GM18951 (cell line): ENCODE data around the gene SLC2A5.
"Not testable (repeated sequence)": the region's sequence is repeated elsewhere in the genome, so short reads cannot be mapped to it uniquely, and the experiment has no call there.

Source experiments
- POLR2A ChIP-seq: IDR thresholded peaks from 4 replicates; pipeline ENCODE4 v1.6.1; 2011; ENCODE audit warnings: mild to moderate bottlenecking; ENCODE audit not compliant: insufficient read length, insufficient read depth; ENCODE audit errors: extremely low read depth
- in situ Hi-C: fragments of 300-500 bp; cut with MboI; formaldehyde crosslinking; loops from one replicate; pipeline ENCODE4 v1.12.0; 2022; ENCODE audit warnings: low sequenced_read_pairs, mixed read lengths, inconsistent platforms; ENCODE audit not compliant: unreplicated experiment

SLC2A5 gene

DNA sequence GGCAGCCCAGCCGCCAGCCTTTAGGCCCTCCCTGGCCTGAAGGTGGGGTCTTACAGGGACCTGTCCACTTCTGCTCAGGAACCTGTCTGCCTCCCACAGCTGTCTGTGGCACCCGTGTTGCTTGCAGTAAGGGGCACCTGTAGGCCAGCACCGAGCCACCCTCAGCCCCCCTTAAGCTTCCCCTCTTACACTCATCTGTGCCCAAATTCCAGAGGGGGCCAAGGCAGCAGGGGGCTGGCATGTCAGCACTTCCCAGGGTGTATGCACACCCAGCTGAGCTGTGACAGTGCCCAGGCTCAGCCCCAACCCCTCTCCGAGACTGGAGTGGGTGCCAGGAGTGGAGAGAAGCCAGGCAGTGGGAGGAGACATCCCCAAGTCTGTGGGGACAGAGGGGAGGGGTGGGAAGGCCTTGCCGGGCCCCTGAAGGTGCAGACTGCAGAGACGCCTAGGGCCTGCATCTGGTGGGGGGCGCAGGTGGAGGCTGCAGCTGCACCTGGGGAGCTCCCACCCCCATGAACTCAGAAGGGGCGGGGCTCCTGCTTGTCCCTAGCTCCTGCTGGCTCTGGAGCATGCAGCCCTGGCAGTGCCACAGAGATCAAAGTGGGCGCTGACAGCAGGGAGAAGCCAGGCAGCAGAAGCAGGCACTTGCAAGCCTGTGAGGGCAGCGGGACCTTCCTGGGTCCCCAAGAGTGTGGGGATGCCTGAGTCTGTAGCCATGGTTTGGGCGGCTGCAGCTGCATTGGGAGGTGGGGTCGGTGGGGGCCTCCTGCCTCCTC, 37.8 kb downstream of the SLC2A5 start:
- TF ChIP-seq POLR2A, result no peak
- in situ Hi-C loops, result no loop called here

DNA sequence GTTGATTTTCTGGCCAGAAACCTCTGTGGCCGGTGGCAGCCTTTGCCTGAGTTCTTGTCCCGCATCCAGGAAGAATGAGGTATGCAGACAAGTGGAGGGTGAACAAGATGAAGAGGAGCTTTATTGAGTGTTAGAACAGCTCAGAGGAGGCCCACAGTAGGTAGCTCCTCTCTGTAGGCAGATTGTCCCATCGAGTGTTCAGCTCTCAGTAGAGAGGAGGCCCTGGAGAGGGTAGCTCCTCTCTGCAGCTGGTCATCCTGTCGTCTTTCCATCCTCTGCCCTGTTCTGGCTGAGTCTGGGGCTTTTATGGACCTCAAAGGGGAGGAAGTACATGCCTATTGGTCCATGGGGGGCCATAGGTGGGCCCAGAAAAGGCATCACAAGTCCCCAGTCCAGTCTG, 38.4 kb downstream of the SLC2A5 start:
- in situ Hi-C loops, result not testable (repeated sequence)

DNA sequence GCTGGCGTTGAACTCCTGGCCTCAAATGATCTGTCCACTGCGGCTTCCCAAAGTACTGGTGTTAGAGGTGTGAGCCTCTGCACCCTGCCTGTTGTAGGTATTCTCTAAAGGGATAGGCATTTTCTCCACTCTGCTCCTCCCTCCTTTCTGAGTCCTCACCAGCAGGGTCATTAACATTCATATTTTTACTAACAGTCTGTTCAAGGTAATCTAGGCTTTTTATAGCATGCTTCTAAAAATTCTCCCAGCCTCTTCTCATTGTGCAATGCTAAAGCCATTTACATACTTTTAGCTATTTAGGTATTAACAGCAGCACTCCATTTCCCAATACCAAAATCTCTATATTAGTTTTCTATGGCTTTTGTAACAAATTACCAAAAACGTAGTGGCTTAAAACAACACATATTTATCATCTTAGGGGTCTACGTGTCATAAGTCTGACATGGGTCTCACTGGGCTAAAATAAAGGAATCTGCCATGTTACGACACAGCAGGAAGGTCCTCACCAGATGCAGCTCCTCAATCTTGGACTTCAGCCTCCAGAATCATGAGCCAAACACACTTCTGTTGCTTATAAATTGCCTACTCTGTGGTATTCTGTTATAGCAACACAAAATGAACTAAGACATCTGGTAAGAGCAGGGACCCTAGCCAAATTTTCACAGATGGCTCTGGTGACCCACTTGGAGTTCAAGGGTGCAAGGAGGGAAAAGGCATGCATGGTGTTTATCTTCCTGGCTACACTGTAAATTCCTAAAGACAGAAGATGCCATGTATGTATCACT, 40.3 kb downstream of the SLC2A5 start:
- TF ChIP-seq POLR2A, result no peak
- in situ Hi-C loops, result no loop called here

DNA sequence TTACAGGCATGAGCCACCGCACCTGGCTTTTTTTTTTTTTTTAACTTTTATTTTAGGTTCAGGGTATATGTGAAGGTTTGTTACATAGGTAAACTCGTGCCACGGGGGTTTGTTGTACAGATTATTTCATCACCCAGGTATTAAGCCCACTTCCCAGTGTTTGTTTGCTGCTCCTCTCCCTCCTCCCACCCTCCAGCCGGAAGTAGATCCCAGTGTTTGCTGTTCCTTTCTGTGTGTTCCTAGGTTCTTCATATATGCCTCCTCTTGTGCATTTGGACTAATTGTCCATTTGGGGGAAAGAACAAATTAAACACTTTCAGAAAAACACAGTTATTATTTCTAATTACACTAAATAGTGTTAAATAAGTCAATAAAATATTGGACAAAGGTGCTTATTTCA, 42.1 kb downstream of the SLC2A5 start:
- in situ Hi-C loops, result no loop called here
- TF ChIP-seq POLR2A, result no peak

DNA sequence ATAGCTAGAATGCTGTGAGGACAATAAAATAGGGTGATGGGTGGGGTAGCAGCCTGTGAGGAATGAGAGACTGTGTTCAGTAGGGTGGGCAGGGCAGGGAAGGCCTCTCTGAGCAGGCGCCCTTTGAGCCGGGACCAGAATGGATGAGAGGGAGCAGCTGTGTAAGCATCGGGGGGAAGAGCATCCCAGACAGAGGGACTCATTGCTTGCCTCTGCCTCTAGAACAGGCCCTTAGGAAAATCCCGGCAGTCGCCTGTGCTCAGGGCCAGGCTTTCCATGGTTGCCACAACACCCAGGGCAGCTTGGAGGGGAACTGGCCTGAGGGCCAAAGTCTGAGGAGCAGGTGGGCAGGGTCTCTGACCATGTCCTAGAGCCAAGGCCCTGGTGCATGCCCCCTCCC, 44.0 kb downstream of the SLC2A5 start:
- in situ Hi-C loops, result no loop called here
- no peak for TF ChIP-seq POLR2A

DNA sequence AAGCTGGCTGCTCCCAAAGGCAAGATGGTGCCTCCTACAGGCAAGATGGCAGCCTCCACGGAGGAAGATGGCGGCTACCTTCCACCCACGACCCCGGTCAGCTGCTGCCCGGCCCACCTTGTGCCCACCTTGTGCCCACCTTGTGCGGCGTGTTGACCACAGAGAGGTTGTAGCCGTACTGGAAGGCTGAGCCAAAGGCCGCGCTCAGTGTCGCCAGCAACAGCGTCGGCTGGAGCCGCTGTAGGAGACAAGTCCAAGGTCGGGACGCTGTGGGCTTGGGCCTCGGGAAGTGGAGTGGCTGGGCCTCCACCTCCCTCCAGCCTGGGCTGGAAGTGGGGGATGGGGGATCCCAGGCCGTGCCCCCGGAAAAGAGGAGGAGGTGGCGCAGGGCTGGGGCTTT, 44.6 kb downstream of the SLC2A5 start:
- in situ Hi-C loops, result no loop called here
- no peak for TF ChIP-seq POLR2A

DNA sequence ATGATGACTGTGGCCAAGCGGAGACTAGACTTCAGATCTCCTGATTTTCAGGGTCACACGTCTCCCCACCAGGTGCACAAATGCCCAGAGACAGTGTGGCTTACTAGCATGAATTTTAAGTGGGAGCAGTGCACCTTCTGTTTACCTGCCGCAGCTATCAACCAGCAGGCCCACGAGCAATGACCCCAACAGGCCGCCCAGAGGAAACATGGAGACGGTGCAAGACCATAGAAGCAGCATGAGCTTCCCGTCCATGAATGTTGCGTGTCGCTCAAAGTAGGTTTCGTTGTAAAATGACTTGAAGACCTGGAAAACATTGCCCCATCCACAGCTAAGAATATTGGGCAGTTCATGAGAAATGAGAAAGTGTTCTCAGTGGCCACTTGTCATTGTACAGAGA, 46.7 kb downstream of the SLC2A5 start:
- TF ChIP-seq POLR2A, result no peak
- in situ Hi-C loops, result no loop called here

DNA sequence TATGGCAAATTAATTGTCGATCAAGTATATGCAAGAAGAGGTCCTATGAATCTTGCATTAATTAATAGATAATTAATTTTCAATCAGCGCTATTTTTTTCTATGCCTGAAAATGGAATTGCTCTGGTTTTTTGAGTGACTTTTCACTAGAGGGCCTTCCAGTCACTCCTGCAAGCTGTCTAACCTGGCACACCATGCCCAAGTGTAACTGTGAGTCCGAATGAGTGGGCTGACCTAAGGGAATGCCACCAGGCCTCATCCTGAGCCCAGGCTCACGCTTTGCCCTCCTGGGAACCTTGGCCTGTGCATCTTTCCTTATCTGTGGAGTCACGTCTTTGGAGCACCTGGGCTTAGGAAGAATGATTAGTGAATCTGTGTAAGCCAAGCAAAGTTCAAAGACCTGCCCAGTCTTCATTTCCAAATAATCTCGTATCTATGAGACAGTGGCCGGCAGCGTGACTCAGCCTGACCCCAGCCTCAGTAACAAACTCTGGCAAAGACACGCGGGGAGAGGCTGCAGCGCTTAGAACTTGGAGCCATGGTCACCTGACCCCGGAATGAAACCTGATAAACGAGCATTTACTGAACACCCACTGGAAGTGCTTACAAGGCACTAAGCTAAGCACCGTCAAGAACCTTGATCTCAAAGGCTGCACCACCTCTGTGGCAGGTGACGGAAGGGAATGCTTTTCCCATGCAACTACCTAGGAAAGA, 47.3 kb downstream of the SLC2A5 start:
- in situ Hi-C loops, result not testable (repeated sequence)

DNA sequence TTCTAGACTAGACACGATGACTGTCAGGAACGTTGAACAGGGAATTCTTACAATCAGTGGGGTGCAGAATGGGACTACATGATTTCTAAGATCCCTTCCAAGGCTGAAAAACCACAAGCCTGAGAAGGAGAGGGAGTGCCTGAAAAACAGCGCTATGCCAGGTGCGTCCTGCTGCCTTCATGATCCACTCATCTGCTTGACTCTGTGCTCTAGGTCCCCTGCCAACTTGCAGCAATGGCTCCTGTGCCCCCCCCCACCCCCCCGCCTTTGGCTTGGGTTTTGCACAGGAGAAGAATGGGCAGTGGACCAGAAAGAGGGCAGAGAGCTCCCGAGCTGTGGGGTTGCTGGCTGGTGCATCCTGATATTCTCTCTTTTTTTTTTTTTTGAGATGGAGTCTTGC, 49.1 kb downstream of the SLC2A5 start:
- in situ Hi-C loops, result no loop called here
- no peak for TF ChIP-seq POLR2A

DNA sequence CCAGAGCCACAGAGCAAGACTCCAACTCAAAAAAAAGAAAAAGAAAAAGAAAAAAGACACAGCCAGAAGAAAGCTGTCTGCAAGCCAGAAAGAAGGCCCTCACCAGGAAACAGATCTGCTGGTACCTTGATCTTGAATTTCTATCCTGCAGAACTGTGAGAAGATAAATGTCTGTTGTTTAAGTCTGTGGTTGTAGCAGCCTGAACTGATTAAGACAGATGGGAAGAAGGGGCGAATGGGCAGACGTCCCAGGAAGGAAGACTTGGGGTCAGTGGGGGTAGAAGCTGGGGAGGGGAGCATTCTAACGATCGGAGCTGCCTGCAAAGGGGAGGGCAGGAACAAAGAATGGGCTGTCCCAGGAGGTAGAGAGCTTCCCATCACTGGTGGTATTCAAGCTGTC, 49.5 kb downstream of the SLC2A5 start:
- in situ Hi-C loops, result loop anchor here (10.0 kb wide), 1 partner anchor 85 kb away; no protein-coding TSS in a partner anchor
- TF ChIP-seq POLR2A, result no peak

DNA sequence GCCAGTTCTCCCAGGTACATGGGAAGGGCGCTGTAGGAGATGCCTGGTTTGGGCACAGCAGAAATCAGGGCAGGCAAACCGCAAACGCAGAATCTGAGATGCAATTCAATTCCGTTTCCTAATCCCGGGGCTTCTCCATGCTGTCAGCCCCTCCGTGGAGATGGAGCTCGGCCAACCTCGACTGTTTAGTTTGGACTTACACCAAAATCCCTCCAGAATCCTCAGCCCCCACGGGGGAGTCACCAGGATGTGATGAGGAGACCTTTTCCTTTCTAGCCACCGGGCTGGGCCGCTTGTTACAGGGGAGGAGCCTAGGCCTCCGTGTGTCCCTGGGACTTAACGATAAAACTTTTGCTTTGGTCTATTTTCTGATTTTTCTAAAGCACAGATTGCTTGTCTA, 51.1 kb downstream of the SLC2A5 start:
- no peak for TF ChIP-seq POLR2A
- in situ Hi-C loops, result loop anchor here (10.0 kb wide), 1 partner anchor 86 kb away; no protein-coding TSS in a partner anchor

DNA sequence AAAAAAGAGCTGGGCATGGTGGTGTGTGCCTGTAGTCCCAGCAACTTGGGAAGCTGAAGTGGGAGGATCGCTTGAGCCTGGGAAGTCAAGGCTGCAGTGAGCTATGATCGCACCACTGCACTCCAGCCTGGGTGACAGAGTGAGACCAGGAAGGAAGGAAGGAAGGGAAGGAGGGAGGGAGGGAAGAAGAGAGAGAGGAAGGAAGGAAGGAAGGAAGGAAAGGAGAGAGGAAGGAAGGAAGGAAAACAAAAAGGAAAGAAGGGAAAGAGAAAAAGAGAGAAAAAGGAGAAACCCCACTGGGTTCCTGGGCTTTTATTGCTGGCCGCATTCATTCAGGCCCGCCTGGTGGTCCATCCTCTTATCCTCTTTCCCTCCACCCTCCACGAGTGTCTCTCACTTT, 53.0 kb downstream of the SLC2A5 start:
- TF ChIP-seq POLR2A, result no peak
- in situ Hi-C loops, result loop anchor here (10.0 kb wide), 1 partner anchor 88 kb away; no protein-coding TSS in a partner anchor
